HG03159 (cell line): ENCODE data around the gene NCKAP1.
"Not testable (repeated sequence)": the region's sequence is repeated elsewhere in the genome, so short reads cannot be mapped to it uniquely, and the experiment has no call there.

Source experiments
- ATAC-seq: cut with Tn5 transposase; IDR thresholded peaks from one replicate; pipeline ENCODE4 v1.9.1; 2021; ENCODE audit warnings: mild to moderate bottlenecking, moderate library complexity; ENCODE audit not compliant: unreplicated experiment

Gene NCKAP1

DNA sequence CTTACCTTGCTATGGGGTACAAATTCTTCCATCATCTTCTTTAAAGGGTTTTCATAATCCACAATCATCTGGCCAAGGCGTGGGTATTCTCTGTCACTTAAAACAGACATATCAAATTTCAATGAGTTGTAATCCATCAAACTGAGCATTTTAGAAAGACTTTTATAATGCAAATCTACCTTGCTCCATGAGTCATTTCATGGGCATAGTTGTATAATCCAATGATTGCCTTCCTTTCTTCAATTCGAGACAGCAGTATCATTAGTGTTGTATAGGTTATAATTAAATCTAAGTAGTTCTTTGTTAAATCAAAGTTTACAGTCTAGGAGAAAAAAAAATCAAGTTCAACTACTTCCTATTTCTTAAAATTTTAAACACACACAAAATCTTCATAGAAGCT lies 36.3 kb downstream of the NCKAP1 start:
- no peak for ATAC-seq

DNA sequence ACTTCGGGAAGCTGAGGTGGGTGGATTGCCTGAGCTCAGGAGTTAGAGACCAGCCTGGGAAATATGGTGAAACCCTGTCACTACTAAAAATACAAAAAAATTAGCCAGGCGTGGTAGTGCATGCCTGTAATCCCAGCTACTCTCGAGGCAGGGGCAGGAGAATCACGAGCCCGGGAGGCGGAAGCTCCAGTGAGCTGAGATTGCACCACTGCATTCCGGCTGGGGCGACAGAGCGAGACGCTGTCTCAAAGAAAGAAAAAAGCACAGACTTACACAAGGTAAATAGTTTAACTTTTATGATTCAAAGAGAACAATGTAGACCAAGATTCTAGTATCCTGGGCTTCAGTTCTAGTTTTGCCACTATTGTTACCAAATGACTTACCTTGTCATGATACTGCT lies 37.4 kb downstream of the NCKAP1 start:
- ATAC-seq = no peak

DNA sequence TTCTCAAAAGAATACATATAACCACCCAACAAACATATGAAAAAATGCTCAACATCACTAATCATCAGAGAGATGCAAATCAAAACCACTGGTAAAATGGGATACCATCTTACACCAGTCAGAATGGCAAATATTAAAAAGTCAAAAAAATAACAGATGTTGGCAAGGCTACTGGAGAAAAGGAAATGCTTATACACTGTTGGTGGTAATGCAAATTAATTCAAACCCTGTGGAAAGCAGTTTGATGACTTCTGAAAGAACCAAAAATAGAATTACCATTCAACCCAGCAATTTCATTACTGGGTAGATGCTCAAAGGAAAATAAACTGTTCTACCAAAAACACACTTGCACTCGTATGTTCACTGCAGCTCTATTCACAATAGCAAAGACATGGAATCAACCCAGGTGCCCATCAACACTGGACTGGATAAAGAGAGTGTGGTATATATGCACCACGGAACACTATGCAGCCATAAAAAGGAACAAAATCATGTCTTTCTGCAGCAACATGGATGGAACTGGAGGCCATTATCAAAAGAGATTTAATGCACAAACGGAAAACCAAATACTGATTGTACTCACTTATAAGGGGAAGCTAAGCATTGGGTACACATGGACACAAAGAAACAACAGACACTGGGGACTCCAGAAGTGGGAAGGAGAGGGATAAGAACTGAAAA lies 38.8 kb downstream of the NCKAP1 start:
- ATAC-seq = no peak

DNA sequence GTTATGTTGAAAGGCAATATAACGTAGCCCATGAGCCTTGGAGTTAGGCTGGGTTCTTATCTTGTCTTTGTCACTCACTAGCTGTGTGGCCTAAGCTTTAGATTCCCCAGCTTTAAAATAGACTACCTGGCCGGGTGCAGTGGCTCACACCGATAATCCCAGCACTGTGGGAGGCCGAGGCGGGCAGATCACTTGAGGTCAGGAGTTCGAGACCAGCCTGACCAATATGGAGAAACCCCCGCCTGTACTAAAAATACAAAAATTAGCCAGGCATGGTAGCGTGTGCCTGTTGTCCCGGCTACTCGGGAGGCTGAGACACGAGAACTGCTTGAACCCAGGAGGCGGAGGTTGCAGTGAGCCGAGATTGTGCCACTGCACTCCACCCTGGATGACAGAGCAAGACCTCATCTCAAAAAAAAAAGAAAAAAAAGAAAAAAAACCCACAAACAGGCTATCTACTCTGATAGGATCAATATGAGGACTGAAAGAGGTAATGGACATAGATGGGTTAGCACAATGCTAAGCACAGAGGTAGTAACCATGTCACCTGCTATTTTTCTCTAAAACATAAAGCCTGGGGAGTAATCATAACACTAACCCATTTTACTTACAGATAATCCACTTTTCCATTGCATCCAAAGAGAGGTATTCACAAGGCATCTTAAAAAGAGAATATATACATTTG lies 43.9 kb downstream of the NCKAP1 start:
- no peak for ATAC-seq

DNA sequence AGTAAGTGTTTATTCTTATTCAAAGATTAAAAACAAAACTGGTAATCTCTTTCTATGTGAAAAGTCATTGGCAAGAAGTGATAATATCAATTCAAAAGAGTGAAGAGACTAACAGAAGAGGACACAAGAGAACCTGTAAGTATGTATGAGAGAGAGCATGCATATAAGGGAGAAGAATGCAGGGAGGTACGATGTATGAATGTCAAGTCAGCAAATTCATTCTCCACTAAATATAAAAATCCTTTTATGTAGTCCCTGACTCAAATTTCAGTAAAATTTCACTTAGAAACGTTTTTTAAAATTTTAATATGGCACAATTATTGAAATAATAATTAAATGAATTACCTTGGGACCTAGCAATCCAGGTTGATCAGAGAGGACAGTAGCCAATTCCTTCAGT lies 55.3 kb downstream of the NCKAP1 start:
- ATAC-seq = no peak

DNA sequence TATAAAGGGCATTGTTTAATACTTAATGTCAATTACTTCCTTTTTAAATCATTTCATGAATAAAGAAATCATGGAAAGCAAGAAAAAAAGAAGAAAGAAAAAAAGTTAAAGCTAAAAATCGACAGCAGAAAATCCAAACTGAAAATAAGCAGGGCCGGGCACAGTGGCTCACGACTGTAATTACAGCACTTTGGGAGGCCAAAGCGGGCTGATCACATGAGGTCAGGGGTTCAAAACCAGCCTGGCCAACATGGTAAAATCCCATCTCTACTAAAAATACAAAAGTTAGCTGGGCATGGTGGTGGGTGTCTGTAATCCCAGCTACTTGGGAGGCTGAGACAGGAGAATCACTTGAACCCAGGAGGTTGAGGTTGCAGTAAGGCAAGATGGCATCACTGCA lies 56.8 kb downstream of the NCKAP1 start:
- ATAC-seq = not testable (repeated sequence)

DNA sequence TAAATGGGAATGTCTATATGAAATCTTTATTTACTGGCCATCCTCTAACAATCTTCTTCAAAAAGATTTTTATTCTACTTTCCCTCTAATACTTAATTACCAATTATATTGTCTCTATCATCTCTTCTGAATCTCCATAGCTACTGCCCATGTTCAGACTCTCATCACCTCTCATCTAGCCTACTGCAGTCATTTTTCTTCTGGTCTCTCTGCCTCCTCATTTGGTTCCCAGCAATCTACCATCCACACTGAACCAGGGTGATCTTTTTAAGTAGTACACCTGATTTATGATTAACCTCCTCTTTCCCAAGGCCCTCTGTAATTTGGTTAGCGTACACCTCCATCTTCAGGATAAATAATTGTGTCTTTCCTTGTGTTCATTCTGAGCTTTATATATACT lies 57.6 kb downstream of the NCKAP1 start:
- no peak for ATAC-seq

DNA sequence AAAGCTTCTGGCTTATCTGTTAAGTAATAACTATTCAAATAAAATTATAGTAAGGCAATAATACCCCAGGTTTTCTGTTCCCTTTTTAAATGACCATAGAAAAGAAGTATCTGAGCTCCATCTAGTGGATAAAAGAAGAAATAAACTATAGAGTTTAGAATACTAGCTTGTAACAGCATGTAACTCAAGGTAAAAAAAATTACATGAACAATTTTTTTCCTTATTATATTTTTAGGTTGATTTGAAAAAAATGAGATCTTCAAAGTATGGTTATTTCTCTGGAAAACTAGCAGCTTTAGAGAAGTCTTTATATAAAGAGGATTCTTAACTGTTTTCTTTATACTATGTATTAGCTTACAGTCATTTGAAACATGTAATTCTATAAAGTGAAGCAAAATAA lies 58.1 kb downstream of the NCKAP1 start:
- peak; percentile 60 for ATAC-seq

DNA sequence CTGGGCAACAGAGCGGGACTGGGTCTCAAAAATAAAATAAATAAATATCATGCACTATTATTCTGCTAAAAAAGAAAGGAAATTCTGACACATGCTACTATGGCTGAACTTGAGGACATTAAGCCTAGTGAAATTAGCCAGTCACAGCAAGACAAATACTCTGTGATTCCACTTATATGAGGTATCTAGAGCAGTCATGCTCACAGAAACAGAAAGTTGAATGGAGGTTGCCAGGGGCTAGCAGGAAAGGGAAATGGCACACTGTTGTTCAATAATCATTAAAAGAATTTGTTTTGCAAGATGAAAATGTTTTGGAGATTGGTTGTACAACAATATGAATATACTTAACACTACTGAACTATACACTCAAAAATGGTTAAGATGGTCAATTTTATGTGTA lies 60.8 kb downstream of the NCKAP1 start:
- peak; percentile 78 for ATAC-seq

DNA sequence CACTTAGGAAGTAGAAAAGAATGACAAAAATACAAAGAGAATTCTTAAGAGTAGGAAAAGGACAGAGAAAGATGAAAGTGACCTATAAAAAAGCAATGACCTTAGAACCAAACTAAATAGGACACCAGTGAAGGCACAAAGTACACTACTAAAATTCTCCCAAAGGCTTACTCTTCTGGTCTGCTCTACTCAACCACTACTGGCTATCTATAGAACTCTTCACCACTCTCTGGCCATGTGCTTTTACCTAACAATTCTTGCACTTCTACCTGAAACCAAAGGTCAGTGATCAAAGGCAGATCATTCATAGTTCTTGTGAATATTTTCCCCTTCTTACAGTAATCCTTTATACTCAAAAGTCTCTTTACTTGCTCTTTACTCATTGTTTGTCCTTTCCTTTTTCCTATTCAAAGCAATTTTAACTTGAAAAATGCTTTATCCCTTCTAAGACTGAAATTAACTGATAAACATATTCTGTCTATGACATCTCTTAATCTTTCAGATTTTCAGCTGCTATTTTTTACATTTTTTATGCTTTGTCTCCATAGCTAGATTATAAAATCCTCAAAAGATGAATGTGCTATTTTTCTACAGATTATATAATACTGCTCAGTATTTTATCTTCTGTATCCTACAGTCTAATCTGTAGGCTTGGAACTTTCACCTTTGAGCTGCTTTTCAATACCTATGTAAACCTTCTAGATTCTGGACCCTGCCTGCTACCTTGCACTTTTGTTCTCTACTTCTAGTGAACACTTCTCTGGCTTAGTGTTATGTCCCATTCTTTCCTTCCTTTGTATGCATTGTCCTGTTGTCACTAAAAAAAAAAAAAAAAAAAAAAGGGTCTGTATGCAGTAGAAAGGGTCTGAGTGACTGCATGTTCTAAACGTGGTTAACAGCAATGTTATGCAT lies 64.6 kb downstream of the NCKAP1 start:
- ATAC-seq = no peak

DNA sequence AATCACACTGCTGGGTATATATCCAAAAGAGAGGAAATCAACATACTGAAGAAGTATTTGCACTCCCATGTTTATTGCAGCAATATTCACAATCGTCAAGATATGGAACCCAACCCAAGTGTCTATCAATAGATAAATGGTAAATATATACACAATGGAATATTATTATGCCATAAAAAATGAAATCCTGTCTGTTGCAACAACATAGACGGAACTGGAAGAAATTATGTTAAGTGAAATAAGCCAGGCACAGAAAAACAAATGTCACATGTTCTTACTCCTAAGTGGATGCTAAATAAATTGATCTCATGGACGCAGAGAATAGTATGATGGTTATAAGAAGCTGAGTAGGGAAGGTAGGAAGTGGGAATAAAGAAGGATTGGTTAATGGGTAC lies 65.7 kb downstream of the NCKAP1 start:
- no peak for ATAC-seq

DNA sequence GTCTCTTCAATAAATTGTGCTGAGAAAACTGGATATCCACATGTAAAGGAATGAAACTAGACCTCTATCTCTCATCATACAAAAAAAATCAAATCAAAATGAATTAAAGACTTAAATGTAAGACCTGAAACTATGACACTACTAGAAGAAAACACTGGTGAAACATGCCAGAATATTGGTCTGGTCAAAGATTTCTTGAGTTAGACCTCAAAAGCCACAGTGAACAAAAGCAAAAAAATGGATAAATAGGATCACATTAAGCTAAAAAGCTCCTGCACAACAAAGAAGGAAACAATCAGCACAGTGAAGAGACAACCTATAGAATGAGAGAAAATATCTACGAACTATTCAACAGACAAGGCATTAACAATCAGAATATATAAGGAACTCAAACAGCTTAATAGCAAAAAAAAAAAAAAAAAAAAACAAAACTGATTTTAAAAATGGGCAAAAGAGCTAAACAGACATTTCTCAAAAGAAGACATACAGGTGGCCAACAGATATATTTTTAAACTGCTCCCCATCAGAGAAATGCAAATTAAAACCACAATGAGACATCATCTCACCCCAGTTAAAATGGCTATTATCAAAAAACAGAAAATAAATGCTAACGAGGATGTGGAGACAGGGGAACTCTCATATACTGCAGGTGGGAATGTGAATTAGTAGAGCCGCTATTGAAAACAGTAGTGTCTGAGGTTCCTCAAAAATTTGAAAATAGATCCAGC lies 66.3 kb downstream of the NCKAP1 start:
- peak; percentile 70 for ATAC-seq

DNA sequence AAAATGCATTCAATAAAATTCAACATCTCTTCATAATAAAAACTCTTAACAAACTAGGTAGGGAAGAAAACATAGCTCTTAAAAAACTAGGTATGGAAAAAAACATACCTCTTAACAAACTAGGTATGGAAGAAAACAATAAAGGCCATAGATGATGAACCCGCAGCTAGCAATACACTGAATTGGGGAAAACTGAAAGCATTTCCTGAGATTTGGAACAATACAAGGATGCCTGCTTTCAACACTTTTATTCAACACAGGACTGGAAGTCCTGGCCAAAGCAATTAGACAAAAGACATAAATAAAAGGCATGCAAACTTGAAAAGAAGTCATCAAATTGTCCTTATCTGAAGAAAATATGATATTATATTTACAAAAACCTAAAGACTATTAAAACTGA lies 67.8 kb downstream of the NCKAP1 start:
- no peak for ATAC-seq

DNA sequence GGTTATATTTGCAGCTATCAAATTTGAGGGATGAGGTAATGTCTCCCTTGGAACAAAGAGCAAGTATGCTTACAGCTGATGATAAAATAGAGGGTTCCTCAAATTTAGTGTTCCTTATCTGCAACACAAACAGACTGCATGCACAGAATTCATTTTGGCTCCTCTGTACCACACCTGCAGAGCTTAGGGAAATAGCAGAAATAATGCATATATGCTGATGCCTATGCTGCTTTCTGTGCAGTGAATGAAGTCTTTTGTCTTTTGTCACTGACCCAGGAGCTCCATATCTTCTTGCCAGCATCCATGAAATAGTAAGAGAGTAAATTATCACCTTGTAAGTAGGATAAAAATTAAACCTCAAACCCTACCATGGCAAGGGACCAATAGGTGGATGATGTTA lies 69.8 kb downstream of the NCKAP1 start:
- no peak for ATAC-seq

DNA sequence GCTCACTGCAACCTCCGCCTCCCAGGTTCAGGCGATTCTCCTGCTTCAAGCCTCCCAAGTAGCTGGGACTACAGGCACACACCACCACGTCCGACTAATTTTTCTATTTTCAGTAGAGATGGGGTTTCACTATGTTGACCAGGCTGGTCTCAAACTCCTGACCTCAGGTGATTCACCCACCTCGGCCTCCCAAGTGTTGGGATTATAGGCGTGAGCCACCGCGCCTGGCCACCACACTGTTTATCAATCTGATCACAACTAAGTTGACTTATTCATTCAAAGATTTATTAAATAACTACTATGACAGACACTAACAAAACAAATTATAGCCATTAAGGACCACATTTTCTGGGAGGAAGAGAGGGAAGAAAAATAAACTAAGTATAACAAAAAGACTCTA lies 71.9 kb downstream of the NCKAP1 start:
- ATAC-seq = not testable (repeated sequence)

DNA sequence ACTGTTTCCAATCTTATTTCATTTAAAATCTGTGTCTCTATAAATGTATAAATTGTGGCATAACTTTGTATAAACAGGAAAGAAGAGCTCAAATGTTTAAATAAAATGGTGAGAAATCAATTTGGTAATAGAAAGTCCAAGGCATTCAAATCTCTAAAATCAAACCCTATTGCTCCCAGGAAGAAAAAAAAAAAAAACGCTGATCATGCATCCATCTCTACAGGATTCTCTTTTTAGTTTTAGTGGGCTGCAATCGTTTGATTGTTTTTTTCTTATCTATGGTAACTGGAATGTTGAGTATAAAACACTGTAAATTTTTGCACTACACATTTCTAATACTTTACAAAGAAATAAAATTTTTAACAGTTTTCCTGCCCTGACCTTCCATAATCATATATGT lies 75.6 kb downstream of the NCKAP1 start:
- ATAC-seq = no peak

DNA sequence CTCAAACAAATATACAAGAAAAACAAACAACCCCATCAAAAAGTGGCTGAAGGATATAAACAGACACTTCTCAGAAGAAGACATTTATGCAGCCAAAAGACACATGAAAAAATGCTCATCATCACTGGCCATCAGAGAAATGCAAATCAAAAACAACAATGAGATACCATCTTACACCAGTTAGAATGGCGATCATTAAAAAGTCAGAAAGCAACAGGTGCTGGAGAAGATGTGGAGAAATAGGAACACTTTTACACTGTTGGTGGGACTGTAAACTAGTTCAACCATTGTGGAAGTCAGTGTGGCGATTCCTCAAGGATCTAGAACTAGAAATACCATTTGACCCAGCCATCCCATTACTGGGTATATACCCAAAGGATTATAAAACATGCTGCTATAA lies 77.4 kb downstream of the NCKAP1 start:
- not testable (repeated sequence) for ATAC-seq

DNA sequence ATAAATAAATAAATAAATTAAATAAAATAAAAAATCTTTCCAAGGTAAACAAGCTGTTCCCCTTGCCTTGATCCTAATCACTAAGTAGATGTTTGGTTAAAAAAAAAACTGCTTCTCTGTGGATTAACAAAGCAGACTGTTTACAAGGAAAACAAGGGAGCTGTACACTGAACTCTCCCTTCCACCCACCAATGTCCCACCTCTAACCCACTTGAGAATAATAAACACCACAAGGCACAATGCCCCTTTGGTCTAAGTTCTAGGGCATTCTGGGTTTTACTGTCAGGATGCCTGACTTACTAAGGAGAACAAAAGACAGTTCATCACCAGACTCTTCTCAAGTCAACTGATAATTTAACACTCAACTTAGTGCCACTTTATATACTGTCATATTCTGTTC lies 83.5 kb downstream of the NCKAP1 start:
- ATAC-seq = no peak

DNA sequence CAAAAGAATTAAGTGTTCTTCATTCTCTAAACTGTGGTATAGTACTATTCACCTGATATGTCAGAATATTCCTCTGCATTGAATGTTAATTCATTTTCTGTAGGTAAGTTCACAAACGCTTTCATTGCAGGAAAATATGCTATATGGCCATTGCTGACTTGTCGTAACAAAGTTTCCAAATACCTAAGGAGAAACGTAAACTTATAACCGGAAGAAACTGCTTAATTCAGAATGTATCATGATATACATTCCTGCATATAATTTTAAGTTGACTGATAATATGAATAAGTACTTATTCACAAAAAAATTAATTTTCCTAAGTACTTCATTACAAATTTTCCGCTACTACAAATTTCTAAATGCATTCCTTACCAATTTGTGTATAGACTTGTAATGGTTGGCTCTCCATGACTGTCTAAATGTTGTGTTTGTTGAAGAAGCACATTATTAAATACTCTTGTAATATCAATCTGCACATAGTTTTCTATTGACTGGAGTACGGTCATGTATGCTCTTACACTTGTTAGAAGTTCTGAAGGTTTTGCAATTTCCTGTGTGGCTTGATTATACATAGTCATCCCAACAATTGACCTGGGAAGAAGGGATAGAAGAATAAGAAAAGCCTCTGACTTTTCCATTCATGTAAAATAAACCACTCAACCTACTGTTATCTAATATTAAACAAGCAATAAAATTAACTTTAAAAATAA lies 85.4 kb downstream of the NCKAP1 start:
- ATAC-seq = no peak

DNA sequence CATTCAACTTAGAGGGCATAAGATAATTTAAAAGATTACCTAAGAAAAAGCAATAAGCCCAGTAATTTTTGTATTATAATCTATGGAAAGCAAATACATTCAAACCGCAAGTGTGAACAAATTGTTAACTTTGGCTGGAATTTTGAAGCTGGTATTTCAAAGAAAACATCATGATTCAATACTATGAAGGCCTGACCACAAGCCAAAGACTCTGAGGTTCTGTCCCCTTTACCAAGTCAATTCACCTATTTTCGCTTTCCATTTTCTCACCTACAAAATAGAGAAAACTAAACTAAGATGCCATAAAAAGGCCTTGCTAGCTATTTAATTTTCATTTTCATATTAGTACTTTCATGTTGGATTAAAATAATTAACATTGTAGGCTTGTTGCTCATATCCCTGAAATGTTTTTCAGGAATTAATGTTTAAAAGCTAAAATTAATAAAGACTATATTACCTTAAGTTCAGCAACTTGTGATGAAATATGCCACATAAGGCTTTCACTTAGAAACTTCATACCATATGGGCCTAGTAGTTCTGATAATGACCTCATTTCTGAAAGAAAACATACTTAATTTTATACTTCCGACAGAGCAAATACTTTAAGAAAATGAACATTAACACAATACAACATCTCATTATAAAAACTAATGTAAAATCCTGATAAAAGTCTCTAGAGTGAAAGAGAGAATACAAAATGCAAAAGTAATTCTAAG lies 86.2 kb downstream of the NCKAP1 start:
- peak; percentile 74 for ATAC-seq
